ENCODE results near the gene SUN1.

SUN1 gene

GRCh38 chr7:884191-885003 is 52.1 kb downstream of the SUN1 start:
- no peak overlapping the region for H3K4me3 ChIP-seq (ENCODE audit: low read depth, low read length)
- no peak for DNase-seq (ENCODE audit: low read depth)
- TF ChIP-seq CTCF (conservative IDR thresholded peaks at IDR 0.05; ENCODE audit: low read depth, low read length) = no peak

- H3K4me3 ChIP-seq (ENCODE audit: low read depth, low read length) = no peak overlapping the region
- TF ChIP-seq CTCF (conservative IDR thresholded peaks at IDR 0.05; ENCODE audit: low read depth, low read length) = no peak
- DNase-seq (ENCODE audit: low read depth) = no peak
Measured at GRCh38 chr7:885261-885892, 53.1 kb downstream of the SUN1 start.

GRCh38 chr7:885893-886625 is 53.8 kb downstream of the SUN1 start:
- no peak for TF ChIP-seq CTCF (conservative IDR thresholded peaks at IDR 0.05; ENCODE audit: low read depth, low read length)
- no peak for DNase-seq (ENCODE audit: low read depth)
- H3K4me3 ChIP-seq (ENCODE audit: low read depth, low read length) = no peak overlapping the region

GRCh38 chr7:886626-887487 is 54.6 kb downstream of the SUN1 start:
- no peak for TF ChIP-seq CTCF (conservative IDR thresholded peaks at IDR 0.05; ENCODE audit: low read depth, low read length)
- no peak for DNase-seq (ENCODE audit: low read depth)

GRCh38 chr7:887488-887820 is 55.2 kb downstream of the SUN1 start:
- no peak for TF ChIP-seq CTCF (conservative IDR thresholded peaks at IDR 0.05; ENCODE audit: low read depth, low read length)
- no peak overlapping the region for H3K4me3 ChIP-seq (ENCODE audit: low read depth, low read length)

More at GRCh38 chr7:886626-887487, 54.6 kb downstream of the SUN1 start:
- H3K4me3 ChIP-seq (ENCODE audit: low read depth, low read length) = no peak overlapping the region

More at GRCh38 chr7:887488-887820, 55.2 kb downstream of the SUN1 start:
- DNase-seq (ENCODE audit: low read depth) = no peak

All from choroid plexus epithelial cell (primary cell).